Vagina (tissue), 2 donors: ENCODE data around the gene FZD2. TPM values are rescaled to one million over a fixed set of nuclear protein-coding genes. Genes with fewer than 3 reads are reported as not detected.
"Not testable (repeated sequence)": the region's sequence is repeated elsewhere in the genome, so short reads cannot be mapped to it uniquely, and the experiment has no call there.

Experiments used
- DNase-seq, 2 donors: peaks; one replicate each; pipeline ENCODE4 v3.0.0-alpha.2; 2017; ENCODE audit errors: extremely low spot score in 2 of 2
- H3K27ac ChIP-seq: fragments of 200-600 bp; sonication (generic); one replicate; pipeline ENCODE4 v1.5.1; 2019
- H3K27me3 ChIP-seq: fragments of 200-600 bp; sonication (generic); one replicate; pipeline ENCODE4 v1.5.1; 2019
- H3K36me3 ChIP-seq, 2 donors: fragments of 200-600 bp; sonication (generic); one replicate each; pipeline ENCODE4 v1.5.1; 2017 to 2019
- H3K4me1 ChIP-seq: fragments of 200-600 bp; sonication (generic); one replicate; pipeline ENCODE4 v1.5.1; 2019
- H3K4me3 ChIP-seq, 2 donors: fragments of 200-600 bp; sonication (generic); 1 replicate in 1 of 2; 2 replicates in 1 of 2; pipeline ENCODE4 v1.5.1; 2016 to 2019
- H3K9me3 ChIP-seq: fragments of 200-600 bp; sonication (generic); one replicate; pipeline ENCODE4 v1.5.1; 2019
- CTCF ChIP-seq, 3 experiments: fragments of 450-650 bp in 2 of 3; fragments of 200-600 bp in 1 of 3; sonication (generic) in 1 of 3; IDR thresholded peaks; one replicate each; pipeline ENCODE4 v1.5.1; 2017 to 2019; ENCODE audit warnings: antibody characterized with exemption in 3 of 3, mild to moderate bottlenecking in 2 of 3, moderate library complexity in 2 of 3
- POLR2A ChIP-seq, 2 donors: fragments of 450-650 bp; IDR thresholded peaks; one replicate each; pipeline ENCODE4 v1.6.1; 2017; ENCODE audit warnings: antibody characterized with exemption in 2 of 2, mild to moderate bottlenecking in 2 of 2, moderate library complexity in 2 of 2
- POLR2AphosphoS5 ChIP-seq, 2 donors: sonication (generic); formaldehyde crosslinking; IDR thresholded peaks; one replicate each; pipeline ENCODE4 v1.9.0; 2017; ENCODE audit warnings: antibody characterized with exemption in 2 of 2, mild to moderate bottlenecking in 2 of 2, low read depth in 1 of 2; ENCODE audit not compliant: insufficient read depth in 1 of 2
- intact Hi-C: fragments of 100-400 bp; cut with DNase I; formaldehyde crosslinking; loops from one replicate; pipeline ENCODE4 v1.15.1; 2023
- total RNA-seq: library from RNA; depleted of rRNA; stranded (reverse); fragments of >200 nt; gene quantifications from one replicate; pipeline ENCODE4 v1.2.3, GENCODE V29; 2016

The FZD2 gene
- total RNA-seq, 1 donor from 2014 or later: 7.6 TPM

- Histone ChIP-seq H3K27me3 (no peaks in the 10 kb centered on the region), H3K4me3 (no peak overlapping the region), H3K9me3 (no peaks in the 10 kb centered on the region), H3K27ac (no peak overlapping the region), H3K4me1 (peaks cover 10% of the 10 kb centered on the region), H3K36me3 (no peaks in the 10 kb centered on the region)
- intact Hi-C loops: no loop called here
- TF ChIP-seq CTCF (IDR thresholded peaks at IDR 0.05): no peak
- TF ChIP-seq POLR2A (IDR thresholded peaks at IDR 0.05): no peak
- no peak for TF ChIP-seq POLR2AphosphoS5 (IDR thresholded peaks at IDR 0.05; ENCODE audit: insufficient read depth in 1 of 2, low read depth in 1 of 2)
- no peak for DNase-seq
These were observed 21.0 kb upstream of the FZD2 start for GRCh38 chr17:44536090-44536953.

GRCh38 chr17:44537922-44538321 is 19.4 kb upstream of the FZD2 start:
- H3K9me3 ChIP-seq, H3K27ac ChIP-seq, intact Hi-C loops, DNase-seq, H3K27me3 ChIP-seq, H3K4me3 ChIP-seq, H3K36me3 ChIP-seq: not testable (repeated sequence)
- H3K4me1 ChIP-seq: peaks cover 10% of the 10 kb centered on the region

- no peaks in the 10 kb centered on the region for H3K9me3 ChIP-seq
- H3K27ac ChIP-seq: no peak overlapping the region
- H3K36me3 ChIP-seq: no peaks in the 10 kb centered on the region
- H3K4me3 ChIP-seq: no peak overlapping the region
- no peak for DNase-seq
- no peaks in the 10 kb centered on the region for H3K27me3 ChIP-seq
- TF ChIP-seq POLR2AphosphoS5 (IDR thresholded peaks at IDR 0.05; ENCODE audit: insufficient read depth in 1 of 2, low read depth in 1 of 2) (no peak), POLR2A (IDR thresholded peaks at IDR 0.05) (no peak), CTCF (IDR thresholded peaks at IDR 0.05) (no peak)
- no peaks in the 10 kb centered on the region for H3K4me1 ChIP-seq
- intact Hi-C loops: no loop called here
These were observed 17.6 kb upstream of the FZD2 start for GRCh38 chr17:44539673-44540072.

- TF ChIP-seq POLR2A (IDR thresholded peaks at IDR 0.05) (no peak), POLR2AphosphoS5 (IDR thresholded peaks at IDR 0.05; ENCODE audit: insufficient read depth in 1 of 2, low read depth in 1 of 2) (no peak), CTCF (IDR thresholded peaks at IDR 0.05) (no peak)
- no peak overlapping the region for H3K27ac ChIP-seq
- intact Hi-C loops: no loop called here
- no peaks in the 10 kb centered on the region for H3K4me1 ChIP-seq
- no peak overlapping the region for H3K4me3 ChIP-seq
- H3K36me3 ChIP-seq: no peaks in the 10 kb centered on the region
- no peaks in the 10 kb centered on the region for H3K27me3 ChIP-seq
- DNase-seq: no peak
- no peaks in the 10 kb centered on the region for H3K9me3 ChIP-seq
These were observed 16.8 kb upstream of the FZD2 start for GRCh38 chr17:44540246-44541084.

GRCh38 chr17:44541884-44542581 is 15.3 kb upstream of the FZD2 start:
- Histone ChIP-seq H3K9me3 (no peaks in the 10 kb centered on the region), H3K4me3 (no peak overlapping the region), H3K27ac (no peak overlapping the region), H3K27me3 (no peaks in the 10 kb centered on the region), H3K4me1 (no peaks in the 10 kb centered on the region), H3K36me3 (no peaks in the 10 kb centered on the region)
- intact Hi-C loops: no loop called here
- no peak for TF ChIP-seq POLR2AphosphoS5 (IDR thresholded peaks at IDR 0.05; ENCODE audit: insufficient read depth in 1 of 2, low read depth in 1 of 2)
- TF ChIP-seq POLR2A (IDR thresholded peaks at IDR 0.05): no peak
- no peak for TF ChIP-seq CTCF (IDR thresholded peaks at IDR 0.05)
- DNase-seq: no peak
